PC-3 (cell line): ENCODE results near the gene SLC6A18. TPM values are rescaled to one million over a fixed set of nuclear protein-coding genes. Genes with fewer than 3 reads are reported as not detected.
"Not testable (repeated sequence)": the region's sequence is repeated elsewhere in the genome, so short reads cannot be mapped to it uniquely, and the experiment has no call there.

ENCODE experiments used
- ATAC-seq: fragments of 200-7000 bp; cut with Tn5 transposase; 2 replicates; pipeline ENCODE4 v1.9.1; 2020; ENCODE audit warnings: mild to moderate bottlenecking, moderate library complexity
- BruUV-seq: library from RNA; stranded (reverse); fragments of 400-500 nt; replicated peaks from 2 replicates; lab custom pipeline; 2021; lab: Mats Ljungman, UMichigan
- CTCF ChIA-PET: fragments of 300-600 bp; sonication (Branson Sonifier 250); formaldehyde crosslinking; loops from one replicate; lab custom pipeline; 2022; ENCODE audit warnings: antibody characterized with exemption; lab: Charles Lee
- POLR2A ChIA-PET: fragments of 300-600 bp; sonication (Branson Sonifier 250); formaldehyde crosslinking; loops from one replicate; lab custom pipeline; 2022; ENCODE audit warnings: antibody characterized with exemption; ENCODE audit not compliant: unreplicated experiment; lab: Charles Lee
- DNase-seq: peaks from one replicate; pipeline ENCODE4 v3.0.0-alpha.2; 2015
- H2AFZ ChIP-seq: fragments of 300-600 bp; sonication (generic); 2 replicates; pipeline ENCODE4 v1.6.0; 2016; ENCODE audit warnings: antibody characterized with exemption, low read length
- H3F3A ChIP-seq: fragments of 300-600 bp; sonication (generic); one replicate; pipeline ENCODE4 v1.6.0; 2017; ENCODE audit warnings: antibody characterized with exemption, low read length, control low read depth, mild to moderate bottlenecking; ENCODE audit not compliant: unreplicated experiment
- H3K27ac ChIP-seq: fragments of 300-600 bp; sonication (generic); 2 replicates; pipeline ENCODE4 v1.5.1; 2016; ENCODE audit warnings: mild to moderate bottlenecking, low read length
- H3K27me3 ChIP-seq: fragments of 300-600 bp; sonication (generic); 2 replicates; pipeline ENCODE4 v1.6.1; 2016; ENCODE audit warnings: low read length, mixed read lengths
- H3K36me3 ChIP-seq: fragments of 300-600 bp; sonication (generic); 2 replicates; pipeline ENCODE4 v1.6.1; 2016; ENCODE audit warnings: low read depth, mixed run types, low read length, mixed read lengths
- H3K4me1 ChIP-seq: fragments of 300-600 bp; sonication (generic); 2 replicates; pipeline ENCODE4 v1.5.1; 2016; ENCODE audit warnings: low read length; ENCODE audit not compliant: insufficient read depth
- H3K4me2 ChIP-seq: fragments of 300-600 bp; sonication (generic); 2 replicates; pipeline ENCODE4 v1.6.0; 2016; ENCODE audit warnings: low read length
- H3K4me3 ChIP-seq: fragments of 300-600 bp; sonication (generic); 2 replicates; pipeline ENCODE4 v1.5.1; 2016; ENCODE audit warnings: mild to moderate bottlenecking, low read length, mixed read lengths
- H3K79me2 ChIP-seq: fragments of 300-600 bp; sonication (generic); 2 replicates; pipeline ENCODE4 v1.6.1; 2017; ENCODE audit warnings: low read length, mixed read lengths
- H3K9ac ChIP-seq: fragments of 300-600 bp; sonication (generic); 2 replicates; pipeline ENCODE4 v1.6.0; 2016; ENCODE audit warnings: mild to moderate bottlenecking, low read length
- H3K9me2 ChIP-seq: fragments of 300-600 bp; sonication (generic); replicated peaks from 2 replicates; pipeline ENCODE4 v1.6.1; 2016; ENCODE audit warnings: mixed run types, low read length, mixed read lengths
- H3K9me3 ChIP-seq: fragments of 300-600 bp; sonication (generic); 2 replicates; pipeline ENCODE4 v1.6.1; 2016; ENCODE audit warnings: low read length, mixed read lengths
- H4K20me1 ChIP-seq: fragments of 300-600 bp; sonication (generic); 2 replicates; pipeline ENCODE4 v1.6.1; 2016; ENCODE audit warnings: low read length, mixed read lengths
- CTCF ChIP-seq: fragments of 300-600 bp; sonication (generic); conservative IDR thresholded peaks from 2 replicates; pipeline ENCODE4 v1.5.1; 2017; ENCODE audit warnings: antibody characterized with exemption, low read depth, mild to moderate bottlenecking, low read length
- EZH2 ChIP-seq: fragments of 300-600 bp; sonication (generic); IDR thresholded peaks from one replicate; pipeline ENCODE4 v1.6.1; 2017; ENCODE audit warnings: antibody characterized with exemption, mild to moderate bottlenecking, low read length; ENCODE audit not compliant: unreplicated experiment
- EZH2phosphoT487 ChIP-seq: fragments of 300-600 bp; sonication (generic); IDR thresholded peaks from 2 replicates; pipeline ENCODE4 v1.6.1; 2018; ENCODE audit warnings: mild to moderate bottlenecking, antibody characterized with exemption, low read length, borderline replicate concordance
- intact Hi-C: fragments of 100-400 bp; cut with micrococcal nuclease; formaldehyde crosslinking; loops from 2 replicates; pipeline ENCODE4 v1.9.0; 2023
- total RNA-seq: library from RNA; depleted of rRNA; stranded (reverse); fragments of >200 nt; gene quantifications from 2 replicates; pipeline ENCODE4 v1.2.3, GENCODE V29; 2014

Gene SLC6A18
- total RNA-seq, 1 experiment from 2014 or later, result not detected

GRCh38 chr5:1265461-1266455, 40.6 kb downstream of the SLC6A18 start:
- DNase-seq (no peak), ATAC-seq (no peak)
- CTCF ChIA-PET, result no interaction called here
- Histone ChIP-seq H2AFZ (no peak overlapping the region), H3K79me2 (no peaks in the 10 kb centered on the region), H3K36me3 (no peaks in the 10 kb centered on the region), H3K9ac (no peak overlapping the region), H3K4me2 (no peak overlapping the region), H3K27ac (no peak overlapping the region), H3K4me1 (no peaks in the 10 kb centered on the region), H4K20me1 (no peaks in the 10 kb centered on the region), H3F3A (no peaks in the 10 kb centered on the region), H3K4me3 (no peak overlapping the region), H3K27me3 (no peaks in the 10 kb centered on the region), H3K9me2 (no peaks in the 10 kb centered on the region), H3K9me3 (0 out of 2 replicates have a peak, but pooled peaks cover 7% of the 10 kb centered on the region)
- POLR2A ChIA-PET, result no interaction called here
- BruUV-seq, result no TSS peak
- TF ChIP-seq EZH2, result no peak
- TF ChIP-seq CTCF, result no peak
- no peak for TF ChIP-seq EZH2phosphoT487
- intact Hi-C loops, result no loop called here

GRCh38 chr5:1266791-1267190, 41.6 kb downstream of the SLC6A18 start:
- Histone ChIP-seq H3K79me2 (no peaks in the 10 kb centered on the region), H3K4me1 (no peaks in the 10 kb centered on the region), H2AFZ (no peak overlapping the region), H3K9ac (no peak overlapping the region), H3K27ac (no peak overlapping the region), H3K36me3 (no peaks in the 10 kb centered on the region), H4K20me1 (no peaks in the 10 kb centered on the region), H3K4me3 (no peak overlapping the region), H3K27me3 (no peaks in the 10 kb centered on the region), H3K9me2 (no peaks in the 10 kb centered on the region), H3F3A (no peaks in the 10 kb centered on the region), H3K9me3 (0 out of 2 replicates have a peak, but pooled peaks cover 7% of the 10 kb centered on the region), H3K4me2 (no peak overlapping the region)
- intact Hi-C loops, result no loop called here
- TF ChIP-seq EZH2phosphoT487, result no peak
- no peak for TF ChIP-seq EZH2
- no peak for TF ChIP-seq CTCF
- no TSS peak for BruUV-seq
- CTCF ChIA-PET, result no interaction called here
- POLR2A ChIA-PET, result no interaction called here
- ATAC-seq (no peak), DNase-seq (no peak)

- CTCF ChIA-PET, result not testable (repeated sequence)
Observed at GRCh38 chr5:1267464-1267863, 42.3 kb downstream of the SLC6A18 start.

More at GRCh38 chr5:1267464-1267863, 42.3 kb downstream of the SLC6A18 start:
- H3K79me2 ChIP-seq, H3K27ac ChIP-seq, H3K4me1 ChIP-seq, H3K36me3 ChIP-seq, ATAC-seq, DNase-seq, H3K4me3 ChIP-seq, H3K9ac ChIP-seq, BruUV-seq, H2AFZ ChIP-seq, H4K20me1 ChIP-seq, H3K4me2 ChIP-seq, H3K9me2 ChIP-seq, H3F3A ChIP-seq, H3K27me3 ChIP-seq, POLR2A ChIA-PET, intact Hi-C loops, H3K9me3 ChIP-seq: not testable (repeated sequence)
